Measurements from ENCODE around the gene NFATC3.

The NFATC3 gene

DNA sequence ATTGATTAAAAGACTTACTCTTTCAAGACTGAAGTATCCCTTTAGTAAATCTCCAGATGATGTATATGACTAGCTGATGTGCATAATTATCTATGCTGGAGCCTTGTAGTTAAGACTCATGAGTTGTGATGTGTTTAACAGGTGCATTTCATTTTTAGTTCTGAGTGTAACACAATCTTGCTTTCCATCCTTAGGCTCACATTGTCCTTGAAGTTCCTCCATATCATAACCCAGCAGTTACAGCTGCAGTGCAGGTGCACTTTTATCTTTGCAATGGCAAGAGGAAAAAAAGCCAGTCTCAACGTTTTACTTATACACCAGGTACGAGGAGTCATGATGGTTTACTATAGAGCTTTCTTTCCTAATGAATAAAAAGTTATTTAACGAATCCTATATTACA lies 97.9 kb downstream of the NFATC3 start:
- H3K4me3 ChIP-seq (replicated peaks; ENCODE audit: low read depth, low read length) = no peak overlapping the region
- no peak for TF ChIP-seq CTCF (IDR thresholded peaks at IDR 0.05; ENCODE audit: low read depth, low read length, missing control alignments)

DNA sequence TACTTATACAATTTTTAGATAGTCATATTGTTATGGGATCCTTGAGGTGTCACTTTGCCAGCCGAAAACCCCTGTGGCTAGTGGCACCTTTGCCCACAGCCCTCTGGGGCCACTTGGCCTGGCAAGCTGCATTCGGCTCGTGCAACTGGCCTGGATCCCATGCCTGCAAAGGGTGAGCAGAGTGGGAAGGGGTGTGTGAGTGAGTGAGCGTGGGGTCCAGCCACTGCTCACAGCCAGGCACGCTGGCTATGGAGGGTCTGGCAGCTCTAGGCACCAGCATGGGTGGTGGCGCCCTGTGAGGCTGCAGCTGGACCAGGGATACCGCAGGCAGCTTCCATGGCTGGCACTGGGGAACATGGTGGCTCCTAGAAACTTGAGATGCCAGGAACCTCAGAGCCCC lies 101.7 kb downstream of the NFATC3 start:
- DNase-seq (ENCODE audit: extremely low read depth, low read depth) = no peak
- no peak overlapping the region for H3K4me3 ChIP-seq (replicated peaks; ENCODE audit: low read depth, low read length)

More for the DNA sequence above, 97.9 kb downstream of the NFATC3 start:
- no peak for DNase-seq (ENCODE audit: extremely low read depth, low read depth)

GRCh38 chr16:68187505-68187904 lies 102.3 kb downstream of the NFATC3 start:
- no peak overlapping the region for H3K4me3 ChIP-seq (replicated peaks; ENCODE audit: low read depth, low read length)
- no peak for DNase-seq (ENCODE audit: extremely low read depth, low read depth)
- no peak for TF ChIP-seq CTCF (IDR thresholded peaks at IDR 0.05; ENCODE audit: low read depth, low read length, missing control alignments)

More for the DNA sequence above, 101.7 kb downstream of the NFATC3 start:
- TF ChIP-seq CTCF (IDR thresholded peaks at IDR 0.05; ENCODE audit: low read depth, low read length, missing control alignments) = no peak

GRCh38 chr16:68188170-68188569 lies 103.0 kb downstream of the NFATC3 start:
- DNase-seq (ENCODE audit: extremely low read depth, low read depth) = no peak
- H3K4me3 ChIP-seq (replicated peaks; ENCODE audit: low read depth, low read length) = no peak overlapping the region
- TF ChIP-seq CTCF (IDR thresholded peaks at IDR 0.05; ENCODE audit: low read depth, low read length, missing control alignments) = no peak

DNA sequence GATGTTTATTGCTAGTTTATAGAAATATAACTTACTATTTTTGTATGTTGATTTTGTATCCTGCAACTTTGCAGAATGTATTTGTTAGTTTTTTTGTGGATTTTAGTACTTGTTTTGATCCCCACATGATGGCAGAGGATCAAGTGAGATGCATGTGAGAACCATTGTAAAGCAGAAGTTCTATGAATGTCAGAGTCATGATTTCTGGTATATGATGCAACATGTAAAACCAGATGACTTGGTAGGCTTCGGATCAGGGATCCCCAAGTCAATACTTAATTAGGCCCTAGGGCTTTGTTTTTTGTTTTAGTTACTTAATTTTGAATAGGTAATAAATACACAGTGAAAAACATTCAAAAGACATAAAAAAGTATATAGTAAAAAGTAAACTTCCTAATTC lies 104.9 kb downstream of the NFATC3 start:
- TF ChIP-seq CTCF (IDR thresholded peaks at IDR 0.05; ENCODE audit: low read depth, low read length, missing control alignments) = no peak
- H3K4me3 ChIP-seq (replicated peaks; ENCODE audit: low read depth, low read length) = no peak overlapping the region
- DNase-seq (ENCODE audit: extremely low read depth, low read depth) = no peak

DNA sequence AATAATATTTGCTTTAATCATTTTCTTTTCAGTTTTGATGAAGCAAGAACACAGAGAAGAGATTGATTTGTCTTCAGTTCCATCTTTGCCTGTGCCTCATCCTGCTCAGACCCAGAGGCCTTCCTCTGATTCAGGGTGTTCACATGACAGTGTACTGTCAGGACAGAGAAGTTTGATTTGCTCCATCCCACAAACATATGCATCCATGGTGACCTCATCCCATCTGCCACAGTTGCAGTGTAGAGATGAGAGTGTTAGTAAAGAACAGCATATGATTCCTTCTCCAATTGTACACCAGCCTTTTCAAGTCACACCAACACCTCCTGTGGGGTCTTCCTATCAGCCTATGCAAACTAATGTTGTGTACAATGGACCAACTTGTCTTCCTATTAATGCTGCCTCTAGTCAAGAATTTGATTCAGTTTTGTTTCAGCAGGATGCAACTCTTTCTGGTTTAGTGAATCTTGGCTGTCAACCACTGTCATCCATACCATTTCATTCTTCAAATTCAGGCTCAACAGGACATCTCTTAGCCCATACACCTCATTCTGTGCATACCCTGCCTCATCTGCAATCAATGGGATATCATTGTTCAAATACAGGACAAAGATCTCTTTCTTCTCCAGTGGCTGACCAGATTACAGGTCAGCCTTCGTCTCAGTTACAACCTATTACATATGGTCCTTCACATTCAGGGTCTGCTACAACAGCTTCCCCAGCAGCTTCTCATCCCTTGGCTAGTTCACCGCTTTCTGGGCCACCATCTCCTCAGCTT lies 105.8 kb downstream of the NFATC3 start:
- DNase-seq (ENCODE audit: extremely low read depth, low read depth) = no peak

More for the DNA sequence above, 105.8 kb downstream of the NFATC3 start:
- TF ChIP-seq CTCF (IDR thresholded peaks at IDR 0.05; ENCODE audit: low read depth, low read length, missing control alignments) = no peak
- H3K4me3 ChIP-seq (replicated peaks; ENCODE audit: low read depth, low read length) = no peak overlapping the region
